ENCODE data around the gene SMTNL2.
"Not testable (repeated sequence)": the region's sequence is repeated elsewhere in the genome, so short reads cannot be mapped to it uniquely, and the experiment has no call there.

Gene SMTNL2

GRCh38 chr17:4635823-4636375 is 51.6 kb downstream of the SMTNL2 start:
- no peak for DNase-seq (ENCODE audit: low read depth)

DNA sequence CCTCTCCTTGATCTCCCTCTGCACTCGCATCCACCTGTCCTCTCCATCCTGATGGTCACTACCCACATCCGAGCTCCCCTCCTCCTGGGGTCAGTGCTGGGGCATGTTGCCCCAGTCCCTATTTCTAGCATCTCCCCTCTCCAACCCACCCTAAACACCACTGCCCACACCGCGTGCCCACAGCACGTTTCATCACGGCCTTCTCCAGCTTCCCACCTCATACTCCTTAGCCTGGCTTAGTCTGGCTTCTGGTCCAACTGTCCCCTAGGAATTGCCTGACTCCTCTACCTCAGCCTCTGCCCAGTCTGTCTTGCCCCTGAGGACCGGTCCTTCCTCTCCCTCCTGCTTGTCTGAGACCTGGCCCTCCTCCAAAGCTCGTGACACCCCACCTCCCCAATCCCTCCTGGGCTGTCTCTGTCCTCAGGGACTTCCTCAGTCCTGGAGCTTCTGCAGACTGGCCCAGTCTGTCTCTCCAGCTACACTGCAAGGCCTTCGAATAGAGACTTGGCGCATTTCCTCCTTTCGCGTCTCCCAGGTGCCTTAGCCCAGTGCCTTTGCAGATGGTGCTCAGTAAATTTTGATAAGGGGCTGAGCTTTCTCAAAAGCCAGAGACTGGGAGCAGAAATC is 52.3 kb downstream of the SMTNL2 start:
- DNase-seq (ENCODE audit: low read depth) = no peak

- DNase-seq (ENCODE audit: low read depth) = not testable (repeated sequence)
Measured at GRCh38 chr17:4638766-4639165, 54.4 kb downstream of the SMTNL2 start.

DNA sequence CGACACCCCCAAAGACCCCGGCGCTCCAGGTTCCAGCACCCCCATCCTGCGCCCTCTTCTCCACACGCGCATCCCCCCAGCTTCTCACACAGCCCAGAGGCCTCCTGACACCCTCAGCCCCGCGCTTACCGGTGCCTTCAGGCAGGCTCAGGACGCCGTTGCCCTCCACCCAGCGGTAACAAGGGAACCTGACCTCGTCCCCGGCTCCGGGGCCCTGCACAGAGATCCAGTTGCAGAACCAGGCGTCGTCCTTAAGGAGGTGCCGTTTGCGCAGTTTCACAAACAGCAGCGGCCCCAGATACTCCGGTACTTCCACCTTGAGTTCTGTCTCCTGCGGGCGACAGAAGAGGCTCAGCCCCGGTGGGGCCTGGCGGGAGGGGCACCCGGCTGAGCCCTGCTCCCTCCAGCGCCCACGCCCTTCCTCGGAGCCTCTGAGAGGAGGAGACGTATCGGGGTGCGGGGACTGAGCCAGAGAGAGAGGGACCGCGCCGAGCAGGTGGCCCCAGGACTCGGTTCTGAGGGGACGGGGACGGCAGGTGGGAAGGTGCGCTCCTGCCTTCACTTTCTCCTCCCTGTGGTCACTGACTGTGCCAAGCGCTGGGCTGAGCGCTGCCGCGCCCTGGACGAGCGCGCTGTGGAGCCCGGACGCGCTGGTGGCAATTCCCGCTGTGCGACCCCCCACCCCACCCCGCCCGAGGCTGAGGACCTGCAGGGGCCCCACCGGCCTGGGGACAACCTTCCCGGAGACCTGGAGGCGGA is 55.2 kb downstream of the SMTNL2 start:
- not testable (repeated sequence) for DNase-seq (ENCODE audit: low read depth)

DNA sequence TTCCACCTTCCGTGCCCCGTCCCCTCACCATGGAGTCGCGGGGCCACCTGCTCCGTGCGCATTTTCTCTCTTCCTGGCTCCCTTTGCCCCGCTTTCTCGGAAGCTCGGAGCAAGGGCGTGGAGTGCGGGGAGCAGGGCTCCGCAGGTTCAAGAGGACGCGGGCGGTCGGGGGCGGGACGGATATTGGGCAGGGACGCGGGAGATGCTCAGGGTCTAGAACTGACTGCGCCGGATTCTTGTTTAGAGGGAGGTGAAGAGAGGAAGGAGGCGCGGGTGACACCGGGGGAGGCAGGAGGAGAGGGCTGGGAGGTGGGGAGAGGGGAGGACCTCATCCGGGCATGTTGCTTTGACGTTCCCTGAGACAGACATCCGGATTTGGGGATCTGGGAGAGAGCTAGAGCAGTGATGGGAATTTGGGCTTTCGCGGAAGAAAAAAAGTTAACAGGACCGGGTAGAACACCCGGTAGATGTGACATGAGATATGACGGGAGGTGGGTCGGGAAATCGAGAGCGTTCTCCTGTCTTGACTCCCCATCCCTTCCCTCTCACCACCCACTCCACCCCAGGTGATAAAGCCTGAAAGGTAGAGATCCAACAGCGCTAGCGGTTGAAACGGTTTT is 56.4 kb downstream of the SMTNL2 start:
- not testable (repeated sequence) for DNase-seq (ENCODE audit: low read depth)

- DNase-seq (ENCODE audit: low read depth) = no peak
Measured at GRCh38 chr17:4641297-4642195, 57.2 kb downstream of the SMTNL2 start, which contains the start of gene ALOX15. Gene ALOX15 (minus strand): TSS chr17:4641678. CDS start chr17:4641651, 27 bp downstream.

- no peak for DNase-seq (ENCODE audit: low read depth)
Measured at GRCh38 chr17:4642286-4642685, 58.0 kb downstream of the SMTNL2 start.

GRCh38 chr17:4643676-4644075 is 59.3 kb downstream of the SMTNL2 start:
- no peak for DNase-seq (ENCODE audit: low read depth)

GRCh38 chr17:4645642-4646041 is 61.3 kb downstream of the SMTNL2 start:
- DNase-seq (ENCODE audit: low read depth) = no peak

DNA sequence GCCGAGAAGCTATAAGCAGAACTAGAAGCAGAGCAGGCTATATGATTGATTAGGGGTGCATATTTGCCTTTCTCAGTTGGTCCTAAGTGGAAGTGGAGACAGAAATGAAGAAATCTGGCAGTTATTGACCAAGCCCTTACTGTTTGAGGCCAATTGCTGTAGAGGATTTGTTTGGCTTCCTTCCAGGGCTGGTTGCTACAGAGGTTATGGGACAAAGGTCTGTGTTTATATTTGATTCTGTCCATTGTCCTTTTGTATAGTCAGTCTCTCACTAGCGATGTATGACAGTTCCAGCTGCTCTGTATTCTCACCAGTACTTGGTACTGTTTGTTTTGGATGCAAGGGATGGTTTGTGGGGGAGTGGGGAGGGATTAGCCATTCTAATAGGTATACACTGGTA is 64.4 kb downstream of the SMTNL2 start:
- DNase-seq (ENCODE audit: low read depth) = no peak

GRCh38 chr17:4652997-4653396 is 68.7 kb downstream of the SMTNL2 start:
- no peak for DNase-seq (ENCODE audit: low read depth)

GRCh38 chr17:4655933-4656332 is 71.6 kb downstream of the SMTNL2 start:
- not testable (repeated sequence) for DNase-seq (ENCODE audit: low read depth)

DNA sequence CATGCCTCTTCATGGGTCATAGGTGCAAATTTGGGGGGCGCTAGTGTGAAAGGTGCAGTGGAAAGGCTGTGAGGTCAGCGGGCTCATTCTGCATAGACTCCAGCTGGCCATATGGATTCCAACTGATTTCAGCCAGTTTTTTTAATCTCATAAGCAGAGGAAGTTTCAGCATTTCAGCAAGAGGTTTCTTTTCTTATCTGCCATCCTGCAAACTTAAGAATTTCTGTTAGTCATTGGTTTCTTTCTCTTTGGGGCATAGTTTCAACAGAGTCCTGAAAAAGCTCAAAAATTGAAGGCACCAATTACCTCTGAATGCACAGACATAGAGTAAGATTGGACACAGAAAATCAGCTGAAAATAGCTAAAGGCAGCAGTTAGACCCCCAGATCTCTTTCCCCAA is 73.3 kb downstream of the SMTNL2 start:
- DNase-seq (ENCODE audit: low read depth) = no peak

Measured in GM04503 (cell line).